HG03196 (cell line): ENCODE results near the gene SCAMP2.
"Not testable (repeated sequence)": the region's sequence is repeated elsewhere in the genome, so short reads cannot be mapped to it uniquely, and the experiment has no call there.

Source experiments
- ATAC-seq: cut with Tn5 transposase; IDR thresholded peaks from one replicate; pipeline ENCODE4 v1.9.1; 2021; ENCODE audit not compliant: unreplicated experiment

SCAMP2 gene, protein sequence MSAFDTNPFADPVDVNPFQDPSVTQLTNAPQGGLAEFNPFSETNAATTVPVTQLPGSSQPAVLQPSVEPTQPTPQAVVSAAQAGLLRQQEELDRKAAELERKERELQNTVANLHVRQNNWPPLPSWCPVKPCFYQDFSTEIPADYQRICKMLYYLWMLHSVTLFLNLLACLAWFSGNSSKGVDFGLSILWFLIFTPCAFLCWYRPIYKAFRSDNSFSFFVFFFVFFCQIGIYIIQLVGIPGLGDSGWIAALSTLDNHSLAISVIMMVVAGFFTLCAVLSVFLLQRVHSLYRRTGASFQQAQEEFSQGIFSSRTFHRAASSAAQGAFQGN

DNA sequence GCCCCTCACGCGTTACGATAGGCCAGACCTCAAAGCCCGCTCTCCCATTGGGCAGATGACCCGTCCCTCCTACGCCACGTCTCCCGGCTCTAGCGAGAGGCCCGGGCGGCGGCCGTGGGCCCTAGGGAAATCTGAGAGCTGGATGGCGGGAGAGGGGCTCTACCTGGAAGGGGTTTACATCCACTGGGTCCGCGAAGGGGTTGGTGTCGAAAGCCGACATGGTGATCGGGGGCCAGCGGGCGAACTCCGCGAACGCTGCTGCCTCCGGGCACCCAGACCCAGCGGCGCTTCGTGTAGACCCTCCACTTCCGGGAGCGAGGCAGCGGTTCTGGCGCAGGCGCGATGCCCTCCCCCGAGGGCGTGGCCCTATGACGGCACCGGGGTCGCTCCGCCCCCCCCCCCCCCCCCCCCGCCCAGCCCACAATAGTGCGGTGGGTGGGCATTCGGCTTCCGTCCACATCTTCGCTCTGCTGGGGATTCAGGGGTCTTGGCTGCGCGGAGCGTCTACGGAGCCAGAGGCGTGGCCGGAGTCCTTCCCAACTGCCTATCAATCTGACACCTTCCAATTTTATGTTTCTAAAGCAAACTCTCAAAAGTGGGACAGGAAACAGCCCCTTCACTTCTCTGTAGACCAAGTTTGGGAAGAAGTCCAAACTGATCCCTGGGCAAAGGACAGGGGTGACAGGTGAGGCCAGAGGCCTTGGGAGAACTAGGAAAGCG is at the start of gene SCAMP2:
Gene SCAMP2, minus strand, starts transcription at position 330 of the 720 bp plus-strand sequence. Its CDS starts 110 bp downstream, at position 220.
- peak; percentile 69 for ATAC-seq

DNA sequence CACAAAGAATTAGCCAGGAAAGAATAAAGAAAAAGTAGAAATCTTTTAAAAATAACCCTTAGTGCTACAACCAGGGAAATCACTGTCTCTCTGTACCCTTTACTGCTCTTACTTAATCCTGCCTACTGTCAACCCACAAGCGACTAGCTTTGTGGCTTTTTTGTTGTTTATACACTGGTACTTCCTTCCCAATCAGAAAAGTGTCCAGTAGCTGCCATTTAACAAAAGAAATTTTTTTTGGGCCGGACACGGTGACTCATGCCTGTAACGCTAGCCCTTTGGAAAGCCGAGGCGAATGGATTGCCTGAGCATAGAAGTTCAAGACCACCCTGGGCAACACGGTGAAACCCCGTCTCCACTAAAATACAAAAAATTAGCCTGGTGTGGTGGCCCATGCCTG is 47.3 kb upstream of the SCAMP2 start:
- ATAC-seq: no peak

DNA sequence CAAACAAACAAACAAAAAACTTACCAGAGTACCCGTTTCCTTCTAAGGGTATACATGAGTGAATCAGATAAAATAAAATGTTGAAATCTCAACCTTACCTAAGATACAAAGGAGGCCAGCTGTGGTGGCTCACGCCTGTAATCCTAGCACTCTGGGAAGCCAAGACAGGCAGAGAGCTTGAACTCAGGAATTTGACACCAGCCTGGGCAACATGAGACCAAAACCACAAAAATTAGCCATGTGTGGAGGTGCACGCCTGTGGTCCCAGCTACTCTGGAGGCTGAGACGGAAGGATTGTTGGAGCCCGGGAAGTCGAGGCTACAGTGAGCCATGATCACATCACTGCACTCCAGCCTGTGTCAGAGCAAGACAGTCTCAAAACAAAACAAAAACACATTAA is 44.5 kb upstream of the SCAMP2 start:
- no peak for ATAC-seq

DNA sequence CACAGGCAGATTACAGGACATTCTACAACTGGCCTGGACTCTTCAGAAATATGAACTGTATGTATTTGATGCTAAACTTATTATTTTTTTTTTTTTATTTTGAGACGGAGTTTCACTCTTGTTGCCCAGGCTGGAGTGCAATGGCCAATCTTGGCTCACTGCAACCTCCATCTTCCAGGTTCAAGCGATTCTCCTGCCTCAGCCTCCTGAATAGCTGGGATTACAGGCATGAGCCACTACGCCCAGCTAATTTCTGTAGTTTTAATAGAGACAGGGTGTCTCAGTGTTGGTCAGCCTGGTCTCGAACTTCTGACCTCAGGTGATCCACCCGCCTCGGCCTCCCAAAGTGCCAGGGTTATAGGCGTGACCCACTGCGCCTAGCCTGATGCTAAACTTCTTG is 40.6 kb upstream of the SCAMP2 start:
- not testable (repeated sequence) for ATAC-seq

DNA sequence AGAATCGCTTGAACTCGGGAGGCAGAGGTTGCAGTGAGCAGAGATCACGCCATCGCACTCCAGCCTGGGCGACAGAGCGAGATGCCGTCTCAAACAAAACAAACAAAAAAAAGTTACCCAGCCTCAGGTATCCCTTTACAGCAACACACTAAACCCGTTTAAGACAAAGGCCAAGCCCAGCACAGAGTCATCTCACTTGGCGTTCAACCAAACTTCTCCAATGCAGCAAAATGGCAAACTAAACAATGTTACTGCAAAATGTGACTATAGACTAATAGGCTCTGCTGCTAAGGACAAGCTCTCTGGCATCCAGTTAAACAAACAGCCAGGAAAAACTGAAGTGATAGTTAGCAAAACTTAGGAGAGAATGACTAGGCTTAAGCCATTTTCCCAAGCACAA is 39.9 kb upstream of the SCAMP2 start:
- no peak for ATAC-seq

DNA sequence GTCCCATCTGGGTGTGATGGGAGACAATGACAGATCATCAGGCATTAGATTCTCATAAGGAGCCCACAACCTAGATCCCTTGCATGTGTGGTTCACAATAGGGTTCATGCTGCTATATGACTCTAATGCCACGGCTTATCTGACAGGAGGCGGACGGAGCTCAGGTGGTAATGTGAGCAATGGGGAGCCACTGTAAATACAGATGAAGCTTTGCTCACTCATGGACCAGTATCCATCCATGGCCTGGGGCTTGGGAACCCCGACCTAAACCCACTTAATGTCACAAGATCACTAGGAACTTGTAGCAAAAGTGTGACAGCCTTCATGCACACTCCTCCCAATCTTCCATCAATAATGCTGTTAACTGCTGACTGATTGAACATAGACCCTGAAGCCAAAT is 35.5 kb upstream of the SCAMP2 start:
- ATAC-seq: no peak

DNA sequence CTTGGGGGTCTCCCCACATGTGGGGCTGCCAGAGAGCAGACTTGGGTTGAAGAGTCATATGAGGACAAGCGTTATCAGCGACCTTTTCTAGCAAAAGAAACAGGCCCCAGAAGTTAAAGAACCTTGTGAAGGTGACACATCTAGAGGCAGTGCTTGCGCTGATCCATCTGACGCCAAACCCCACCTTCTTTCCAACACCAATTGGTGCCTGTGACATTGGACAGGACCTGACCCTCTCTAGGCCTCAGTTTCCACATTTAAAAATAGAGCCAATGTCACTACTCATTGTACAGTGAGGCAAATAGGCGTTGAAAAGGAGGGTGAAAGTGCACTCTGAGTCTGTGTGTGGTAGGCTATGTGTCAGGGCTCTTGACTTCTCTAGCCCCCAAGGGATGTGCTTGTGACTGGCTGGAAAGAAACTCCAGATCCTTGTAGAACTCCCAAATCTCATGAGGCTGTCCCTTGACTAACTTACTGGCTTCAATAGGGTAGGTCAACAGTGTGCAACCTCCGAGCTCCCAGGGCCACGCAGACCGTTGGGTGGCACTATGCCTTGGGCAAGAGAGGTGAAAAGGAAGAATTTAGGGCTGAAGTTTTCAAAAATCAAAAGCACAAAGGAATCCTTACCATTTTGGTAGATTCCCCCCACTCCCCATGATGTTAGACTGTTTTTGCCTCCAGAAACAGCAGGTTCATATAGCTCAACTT is 34.2 kb upstream of the SCAMP2 start:
- ATAC-seq: no peak

DNA sequence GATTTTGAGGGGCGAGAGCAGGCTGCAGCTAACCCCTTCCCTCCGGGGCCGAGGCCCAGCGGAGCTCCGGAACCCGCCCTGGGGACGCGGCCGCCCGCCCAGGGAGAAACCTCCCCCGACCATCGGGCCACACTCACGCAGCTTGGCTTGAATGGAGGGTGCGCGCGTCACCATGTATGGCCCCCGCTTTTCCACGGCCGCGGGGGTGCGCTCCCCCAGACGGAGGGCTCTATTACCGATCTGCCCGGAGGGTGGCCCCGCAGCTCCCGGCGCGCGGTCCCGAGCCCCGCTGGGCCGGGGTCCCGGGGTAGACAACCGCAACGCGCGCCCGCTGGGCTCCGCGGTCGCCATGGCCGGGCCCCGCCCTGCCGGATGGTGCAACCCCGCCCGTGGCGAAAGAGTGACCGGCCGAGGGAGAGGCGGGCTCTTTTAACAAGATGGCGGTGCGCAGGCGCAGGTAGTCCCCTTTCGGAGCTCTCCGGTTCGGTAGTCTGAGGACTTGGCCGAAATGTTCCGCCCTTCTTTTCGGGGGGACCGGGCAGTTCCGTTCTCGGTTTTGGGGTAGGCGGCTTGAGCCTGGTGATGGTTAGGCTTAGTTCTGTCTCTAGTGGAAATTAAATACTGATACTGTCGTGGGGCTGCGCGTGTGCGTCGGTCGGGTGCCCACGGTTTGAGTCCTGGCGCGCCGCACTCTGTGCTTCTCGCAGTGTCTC is 33.4 kb upstream of the SCAMP2 start, which contains the start of gene FAM219B:
Gene FAM219B, minus strand, starts transcription at position 402 of the 713 bp plus-strand sequence. Its CDS starts 51 bp downstream, at position 351.
- ATAC-seq: peak; percentile 85

DNA sequence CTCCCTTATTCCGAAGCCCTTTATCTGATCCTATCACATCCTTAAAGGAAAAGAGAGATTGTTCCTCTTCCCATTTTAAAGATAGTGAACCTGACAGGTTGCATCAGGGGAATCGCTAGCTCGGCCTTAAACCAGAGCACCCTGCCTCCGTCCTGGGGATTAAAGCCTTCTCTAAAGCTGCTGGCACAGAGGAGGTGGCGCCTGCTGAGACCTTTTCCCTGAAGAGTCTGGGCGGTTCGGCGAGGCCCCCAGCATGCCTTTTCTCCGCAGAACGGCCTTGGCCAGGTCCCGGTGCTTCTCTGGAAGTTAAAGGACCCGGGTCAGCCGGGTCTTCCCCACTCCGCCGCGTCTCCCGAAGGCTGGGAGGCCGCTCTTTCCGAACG is 32.9 kb upstream of the SCAMP2 start:
- ATAC-seq: peak; percentile 12

DNA sequence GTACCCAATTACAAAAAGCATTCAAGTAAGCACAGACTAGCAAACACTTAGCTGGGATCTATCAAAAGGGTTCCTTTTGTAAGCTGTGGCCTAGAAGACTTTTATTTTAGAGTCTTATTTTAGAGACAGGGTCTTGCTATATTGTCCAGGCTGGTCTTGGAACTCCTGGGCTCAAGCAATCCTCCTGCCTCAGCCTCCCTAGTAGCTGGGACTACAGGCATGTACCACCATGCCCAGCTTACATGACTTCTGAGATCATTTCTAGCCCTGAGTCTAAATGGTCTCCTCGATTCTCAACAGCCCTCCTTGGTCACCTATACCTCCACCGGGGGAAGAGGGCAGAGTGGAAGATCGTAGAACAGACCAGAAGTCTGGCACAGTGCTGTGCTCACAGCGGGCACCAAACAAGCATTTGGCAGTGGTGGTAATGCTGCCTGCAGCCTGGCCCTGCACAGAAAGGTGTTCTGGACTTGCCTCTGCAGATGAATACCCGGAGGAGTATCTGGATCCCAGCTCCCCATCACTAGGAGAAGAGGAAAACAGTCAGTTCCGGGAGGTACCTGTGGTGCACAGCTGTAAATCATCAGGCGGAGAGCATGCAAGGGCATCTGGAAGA is 31.1 kb upstream of the SCAMP2 start:
- ATAC-seq: no peak

DNA sequence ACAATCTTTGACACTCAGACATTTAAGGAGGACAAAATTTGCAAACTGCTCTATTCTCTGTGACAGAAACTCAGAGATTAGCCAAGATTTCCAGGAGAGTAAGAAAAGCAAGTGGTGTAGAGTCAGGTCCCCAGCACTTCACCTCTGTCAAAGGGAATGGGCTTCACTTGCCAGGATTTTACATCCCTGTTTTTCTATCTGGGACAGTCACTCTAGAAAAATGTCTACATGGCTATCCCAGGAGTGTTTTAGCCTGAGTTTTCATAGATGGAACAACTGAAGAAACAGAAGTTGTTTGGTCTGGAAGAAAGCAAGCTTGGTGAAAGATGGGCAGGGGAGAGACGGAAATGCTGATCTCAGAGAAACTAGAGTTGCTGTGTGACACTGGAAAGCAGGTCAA is 30.5 kb upstream of the SCAMP2 start:
- ATAC-seq: no peak

DNA sequence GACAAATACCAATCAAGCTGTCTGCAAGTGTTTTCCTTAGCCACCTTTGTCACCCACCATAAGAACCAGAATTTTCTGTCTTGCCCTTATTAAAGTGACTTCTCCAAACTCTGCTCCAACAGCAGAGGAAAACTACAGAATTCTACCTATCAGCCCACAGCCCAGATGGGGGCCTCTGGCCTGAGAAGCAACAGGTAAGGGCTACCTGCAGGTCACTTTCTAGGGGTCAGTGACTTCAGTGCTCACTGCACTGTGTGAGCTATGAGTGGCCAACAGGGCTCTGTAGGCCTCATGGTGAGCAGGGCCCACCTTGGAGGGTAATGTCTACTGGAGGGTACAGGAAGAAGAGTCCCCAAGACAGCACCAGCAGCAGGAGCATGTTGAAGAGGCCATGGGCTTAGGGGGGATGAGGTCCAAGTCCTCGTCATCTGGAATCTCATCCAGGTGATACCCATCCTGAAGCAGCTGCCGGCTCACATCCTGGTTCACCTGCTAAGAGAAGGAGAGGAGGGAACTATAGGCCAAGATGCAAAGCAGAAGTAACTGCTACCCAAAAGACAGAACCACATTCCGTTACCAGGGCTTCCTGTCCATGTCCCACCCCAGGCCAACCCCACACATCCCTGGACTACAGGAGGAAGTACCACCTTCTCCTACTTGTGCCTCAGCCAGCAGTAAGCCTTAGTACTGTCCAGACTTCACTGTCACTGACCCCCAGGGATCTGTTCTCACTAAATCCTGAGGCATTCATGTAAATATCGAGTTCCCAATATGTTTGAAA is 29.3 kb upstream of the SCAMP2 start:
- ATAC-seq: no peak

DNA sequence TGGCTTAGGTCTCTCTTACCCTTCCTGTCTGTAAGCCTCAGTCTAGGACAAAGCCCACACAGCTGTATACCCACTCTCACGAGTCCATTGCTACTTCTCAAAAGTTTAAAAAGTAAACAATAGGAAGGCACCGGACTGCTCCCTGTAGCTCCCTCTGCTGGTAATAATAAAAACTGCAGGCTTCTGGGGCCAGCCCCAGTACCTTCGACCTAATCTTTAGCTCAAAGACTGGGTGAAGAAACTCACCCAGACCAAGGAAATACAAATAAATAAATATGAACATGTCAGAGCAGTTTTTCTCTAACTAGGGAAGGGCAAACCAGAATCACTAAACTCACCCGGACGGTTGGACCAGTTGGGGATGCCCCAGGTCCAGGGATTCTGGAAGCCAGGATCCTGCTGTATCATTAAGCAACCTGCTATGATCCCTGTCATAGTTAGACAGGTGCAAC is 28.5 kb upstream of the SCAMP2 start:
- no peak for ATAC-seq

DNA sequence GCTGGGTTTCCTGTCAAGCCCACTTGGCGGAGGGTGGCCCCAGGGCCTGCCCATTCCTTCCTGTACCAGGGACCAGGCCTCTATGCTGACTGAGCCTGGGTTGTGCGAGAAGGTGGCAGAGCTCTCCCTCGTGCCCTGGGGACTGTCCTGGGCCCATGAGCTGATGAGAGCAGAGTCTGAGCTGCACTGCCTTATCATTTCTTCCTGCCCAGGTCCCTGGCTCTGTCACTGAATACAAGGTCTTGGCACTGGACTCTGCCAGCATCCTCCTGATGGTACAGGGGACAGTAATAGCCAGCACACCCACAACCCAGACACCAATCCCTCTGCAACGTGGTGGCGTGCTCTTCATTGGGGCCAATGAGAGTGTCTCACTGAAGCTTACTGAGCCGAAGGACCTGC is 24.1 kb upstream of the SCAMP2 start:
- no peak for ATAC-seq

DNA sequence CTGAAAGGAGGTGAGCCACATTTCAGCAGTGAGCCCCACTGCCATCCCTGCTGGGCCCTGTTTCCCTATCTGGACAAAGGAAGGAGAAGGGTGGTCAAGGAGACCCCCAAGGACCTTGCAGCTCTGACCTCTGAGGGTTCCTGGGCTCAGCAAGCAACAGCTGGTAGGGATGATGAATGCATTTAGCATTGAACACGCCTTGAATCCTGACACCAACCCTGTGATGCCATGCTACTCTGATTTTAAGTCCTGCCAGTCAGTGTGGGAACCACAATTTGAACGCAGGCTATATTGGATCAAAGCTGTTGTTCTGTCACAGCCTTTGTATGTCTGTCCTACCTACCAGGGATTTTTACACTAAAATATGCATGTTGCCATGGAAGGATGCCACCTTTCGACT is 23.2 kb upstream of the SCAMP2 start:
- no peak for ATAC-seq

DNA sequence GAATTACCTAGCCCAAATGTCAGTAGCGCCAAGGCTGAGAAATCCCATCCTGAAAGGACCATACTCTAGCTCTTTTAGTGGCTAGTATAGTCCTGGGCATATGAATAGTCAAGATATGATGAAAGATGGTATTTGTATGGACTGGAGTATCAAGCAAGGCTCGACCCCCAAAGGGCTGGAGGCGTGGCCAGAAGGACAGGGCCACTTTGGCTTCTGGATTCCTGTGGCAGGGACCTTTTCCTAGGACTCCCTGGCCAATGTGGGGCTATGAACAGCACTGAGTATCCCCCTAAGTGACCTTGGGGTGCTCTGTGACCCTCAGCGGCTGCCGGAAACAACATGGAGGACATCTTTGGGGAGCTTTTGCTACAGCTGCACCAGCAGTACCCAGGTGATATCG is 22.7 kb upstream of the SCAMP2 start:
- ATAC-seq: no peak

DNA sequence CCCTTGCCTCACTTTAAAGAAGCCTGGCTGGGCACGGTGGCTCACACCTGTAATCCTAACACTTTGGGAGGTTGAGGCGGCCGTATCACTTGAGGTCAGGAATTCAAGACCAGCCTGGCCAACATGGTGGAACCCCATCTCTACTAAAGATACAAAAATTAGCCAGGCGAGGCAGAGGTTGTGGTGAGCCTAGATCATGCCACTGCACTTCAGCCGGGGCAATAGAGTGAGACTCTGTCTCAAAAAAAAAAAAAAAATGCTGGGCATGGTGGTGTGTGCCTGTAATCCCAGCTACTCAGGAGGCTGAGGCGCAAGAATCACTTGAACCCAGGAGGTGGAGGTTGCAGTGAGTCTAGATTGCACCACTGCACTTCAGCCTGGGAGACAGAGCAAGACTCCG is 21.2 kb upstream of the SCAMP2 start:
- not testable (repeated sequence) for ATAC-seq

DNA sequence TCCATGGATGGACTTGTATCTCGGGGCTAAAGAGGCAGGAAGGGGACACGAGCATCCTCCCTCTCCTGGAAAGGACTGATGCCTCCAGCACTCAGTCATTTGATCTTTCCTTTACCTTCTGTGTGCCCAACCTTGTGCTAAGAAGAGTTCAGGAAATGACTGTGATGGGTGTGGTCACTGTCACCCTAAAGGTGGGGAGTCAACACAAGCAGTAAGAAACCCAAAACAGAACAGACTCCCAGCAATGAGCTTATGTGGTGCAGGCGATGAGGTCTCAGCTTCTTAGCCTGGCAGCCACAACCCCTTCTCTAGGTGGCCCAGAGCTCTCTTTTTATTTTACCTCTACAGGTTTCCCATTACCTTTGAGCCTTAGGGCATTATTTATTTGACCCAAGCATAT is 20.5 kb upstream of the SCAMP2 start:
- no peak for ATAC-seq

DNA sequence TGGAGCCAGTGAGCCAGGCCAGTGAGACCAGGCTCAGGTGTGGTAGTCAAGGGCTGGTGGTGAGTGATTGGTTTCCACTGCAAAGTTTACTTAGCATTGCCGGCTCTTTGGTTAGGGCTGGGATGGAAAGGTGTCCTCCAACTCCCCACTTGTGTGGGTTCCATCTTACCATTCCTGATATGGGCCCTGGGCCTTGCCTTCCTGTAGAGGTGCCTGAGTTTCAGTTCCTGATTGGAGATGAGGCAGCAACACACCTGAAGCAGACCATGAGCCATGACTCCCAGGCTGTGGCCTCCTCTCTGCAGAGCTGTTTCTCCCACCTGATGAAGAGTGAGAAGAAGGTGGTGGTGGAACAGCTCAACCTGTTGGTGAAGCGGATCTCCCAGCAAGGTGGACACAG is 19.8 kb upstream of the SCAMP2 start:
- no peak for ATAC-seq

DNA sequence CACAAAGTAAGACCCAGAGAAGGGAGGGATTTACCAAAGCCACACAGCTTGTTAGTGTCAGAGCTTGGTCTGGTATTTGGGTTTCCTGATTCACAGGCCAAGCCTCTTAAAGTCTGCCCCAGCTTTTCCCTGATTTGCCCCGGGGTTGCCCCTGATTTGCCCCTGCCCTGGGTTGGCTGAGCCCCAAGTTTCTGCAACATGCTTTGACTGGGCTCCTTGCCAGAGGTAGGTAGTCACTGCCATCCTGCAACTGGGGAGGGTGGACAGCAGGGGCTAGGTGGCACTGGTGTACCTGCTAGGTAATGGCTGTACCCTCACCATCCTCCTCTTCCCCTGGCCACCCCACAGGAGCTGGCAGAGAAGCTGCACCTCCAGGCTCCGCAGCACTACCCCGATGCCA is 19.1 kb upstream of the SCAMP2 start:
- no peak for ATAC-seq
